ENCODE data around the gene FITM2. TPM values are rescaled to one million over a fixed set of nuclear protein-coding genes. Genes with fewer than 3 reads are reported as not detected.

The FITM2 gene
- total and polyA plus RNA-seq, 2 experiments from 2014 or later: 4.6 to 6.7 TPM

DNA sequence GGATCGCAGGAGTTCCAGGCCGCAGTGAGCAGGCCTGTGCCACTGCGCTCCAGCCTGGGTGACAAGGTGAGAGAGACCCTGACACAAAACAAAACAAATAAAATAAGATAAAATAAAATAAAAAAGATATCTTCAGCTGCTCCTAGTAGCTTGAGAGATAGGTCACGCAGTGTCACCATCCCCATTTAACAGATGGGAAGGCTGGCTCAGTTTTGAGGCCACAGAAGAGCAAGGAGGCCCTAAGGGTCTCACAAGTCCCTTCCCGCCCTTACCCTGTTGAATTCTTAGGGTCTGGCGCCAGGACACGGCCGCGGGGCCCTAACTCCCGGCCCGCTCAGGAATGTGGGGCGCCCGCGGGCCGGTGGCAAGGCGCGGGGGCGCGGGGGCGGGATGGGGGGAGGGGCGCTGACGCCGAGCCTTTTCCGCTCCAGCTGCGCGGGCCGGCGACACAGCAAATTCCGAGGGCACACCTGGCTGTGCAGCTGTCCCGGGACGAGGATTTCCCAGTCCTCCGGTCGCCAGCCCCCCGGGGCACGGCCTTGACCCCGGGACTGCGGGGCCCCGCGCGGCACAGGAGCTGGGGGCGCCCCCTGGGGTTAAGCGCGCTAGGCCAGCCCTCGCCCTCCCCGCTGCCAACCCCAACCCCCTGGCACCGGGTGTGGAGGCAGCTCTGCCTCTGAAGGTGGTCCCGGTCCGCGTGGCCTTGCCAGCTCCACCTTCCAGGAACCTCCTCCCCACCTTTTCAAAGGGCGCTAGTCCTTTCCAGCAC, 15.6 kb upstream of the FITM2 start:
- peaks cover 6% of the 10 kb centered on the region for H3K4me1 ChIP-seq (ENCODE audit: insufficient read depth)
- no peak overlapping the region for H3K4me3 ChIP-seq
- H3K9me3 ChIP-seq (ENCODE audit: low read depth): no peaks in the 10 kb centered on the region
- 71% methylated on average over 9 of the region's 50 CpGs for WGBS (ENCODE audit: low lambda C conversion rate, missing lambda C conversion rate)
- TF ChIP-seq, protein P1, sequence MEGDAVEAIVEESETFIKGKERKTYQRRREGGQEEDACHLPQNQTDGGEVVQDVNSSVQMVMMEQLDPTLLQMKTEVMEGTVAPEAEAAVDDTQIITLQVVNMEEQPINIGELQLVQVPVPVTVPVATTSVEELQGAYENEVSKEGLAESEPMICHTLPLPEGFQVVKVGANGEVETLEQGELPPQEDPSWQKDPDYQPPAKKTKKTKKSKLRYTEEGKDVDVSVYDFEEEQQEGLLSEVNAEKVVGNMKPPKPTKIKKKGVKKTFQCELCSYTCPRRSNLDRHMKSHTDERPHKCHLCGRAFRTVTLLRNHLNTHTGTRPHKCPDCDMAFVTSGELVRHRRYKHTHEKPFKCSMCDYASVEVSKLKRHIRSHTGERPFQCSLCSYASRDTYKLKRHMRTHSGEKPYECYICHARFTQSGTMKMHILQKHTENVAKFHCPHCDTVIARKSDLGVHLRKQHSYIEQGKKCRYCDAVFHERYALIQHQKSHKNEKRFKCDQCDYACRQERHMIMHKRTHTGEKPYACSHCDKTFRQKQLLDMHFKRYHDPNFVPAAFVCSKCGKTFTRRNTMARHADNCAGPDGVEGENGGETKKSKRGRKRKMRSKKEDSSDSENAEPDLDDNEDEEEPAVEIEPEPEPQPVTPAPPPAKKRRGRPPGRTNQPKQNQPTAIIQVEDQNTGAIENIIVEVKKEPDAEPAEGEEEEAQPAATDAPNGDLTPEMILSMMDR (IDR thresholded peaks at IDR 0.05; ENCODE audit: poor library complexity): no peak
- no peak for TF ChIP-seq EZH2 (IDR thresholded peaks at IDR 0.05; ENCODE audit: borderline replicate concordance)
- no peak for TF ChIP-seq EZH2phosphoT487 (IDR thresholded peaks at IDR 0.05; ENCODE audit: low read depth, severe bottlenecking, unreplicated experiment)
- peak; percentile 22 for DNase-seq (ENCODE audit: low spot score)
- no peaks in the 10 kb centered on the region for H3K9me2 ChIP-seq (replicated peaks; ENCODE audit: insufficient read depth)
- H3K27ac ChIP-seq: no peak overlapping the region
- H3K36me3 ChIP-seq (replicated peaks; ENCODE audit: insufficient read depth, low read depth): no peaks in the 10 kb centered on the region
- no peaks in the 10 kb centered on the region for H4K20me1 ChIP-seq (ENCODE audit: insufficient read depth, poor library complexity, severe bottlenecking)
- H3K27me3 ChIP-seq: no peaks in the 10 kb centered on the region
- no peaks in the 10 kb centered on the region for H3K79me2 ChIP-seq
- peak overlapping the region; percentile 60 for H2AFZ ChIP-seq
- H3K4me2 ChIP-seq: peak overlapping the region; percentile 77

DNA sequence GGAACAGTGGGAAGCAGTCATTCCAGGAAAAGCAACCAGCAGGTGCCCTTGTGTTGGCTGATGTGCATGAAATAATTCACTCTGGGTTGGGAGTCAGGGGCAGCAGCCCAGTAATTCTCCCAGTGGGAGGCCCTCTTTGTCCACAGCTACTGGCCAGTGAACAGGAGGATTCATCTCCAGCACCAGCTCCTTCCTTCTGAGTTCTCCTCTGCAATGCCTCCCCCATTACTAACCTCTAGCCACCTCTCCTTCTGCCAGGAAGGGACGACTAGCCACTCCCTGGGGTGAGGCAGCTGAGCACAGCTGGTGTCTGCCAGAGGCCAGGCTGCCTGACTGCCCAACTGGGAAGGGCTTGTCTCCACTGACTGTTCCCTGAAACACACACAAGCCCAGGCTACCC, 13.3 kb upstream of the FITM2 start:
- Histone ChIP-seq H3K9me3 (ENCODE audit: low read depth) (no peaks in the 10 kb centered on the region), H3K4me3 (no peak overlapping the region), H3K9me2 (replicated peaks; ENCODE audit: insufficient read depth) (no peaks in the 10 kb centered on the region), H2AFZ (no peak overlapping the region), H3K27me3 (no peaks in the 10 kb centered on the region), H3K4me1 (ENCODE audit: insufficient read depth) (peaks cover 6% of the 10 kb centered on the region), H3K27ac (no peak overlapping the region), H3K79me2 (no peaks in the 10 kb centered on the region), H3K36me3 (replicated peaks; ENCODE audit: insufficient read depth, low read depth) (no peaks in the 10 kb centered on the region), H4K20me1 (ENCODE audit: insufficient read depth, poor library complexity, severe bottlenecking) (no peaks in the 10 kb centered on the region), H3K4me2 (no peak overlapping the region)
- TF ChIP-seq, protein P1 (IDR thresholded peaks at IDR 0.05; ENCODE audit: poor library complexity): no peak
- 40% methylated on average over 1 of the region's 1 CpG for WGBS (ENCODE audit: low lambda C conversion rate, missing lambda C conversion rate)
- no peak for DNase-seq (ENCODE audit: low spot score)

DNA sequence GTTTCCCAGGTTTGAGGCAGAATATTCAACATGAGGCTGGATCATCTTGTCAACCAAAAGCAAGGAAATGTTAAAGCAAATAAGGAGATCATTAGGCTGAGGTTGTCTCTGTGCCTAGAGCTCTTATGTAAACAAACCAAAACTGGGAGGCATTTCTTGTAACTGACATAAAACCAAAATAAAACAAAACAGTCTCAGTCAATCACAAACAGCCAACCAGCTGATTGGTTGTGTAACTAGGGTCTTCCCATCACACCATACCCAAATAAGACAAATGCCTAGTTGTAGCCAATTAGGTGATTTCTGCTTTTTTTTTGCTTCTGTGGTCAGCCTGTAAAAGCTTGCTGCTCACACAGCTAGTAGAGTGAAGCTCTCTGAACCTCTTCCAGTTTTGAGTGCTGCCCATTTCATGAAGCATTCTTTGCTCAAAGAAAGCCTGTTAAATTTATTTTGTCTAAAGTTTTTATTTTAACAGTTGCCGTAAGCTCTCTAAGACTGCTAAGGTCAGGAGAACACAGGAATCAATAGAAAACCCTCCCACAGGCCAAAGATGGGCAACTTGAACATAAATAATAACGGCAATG, 8.9 kb upstream of the FITM2 start:
- no peaks in the 10 kb centered on the region for H3K27me3 ChIP-seq
- H3K4me1 ChIP-seq (ENCODE audit: insufficient read depth): no peaks in the 10 kb centered on the region
- no peaks in the 10 kb centered on the region for H3K9me3 ChIP-seq (ENCODE audit: low read depth)
- TF ChIP-seq, protein P1 (IDR thresholded peaks at IDR 0.05; ENCODE audit: poor library complexity): no peak
- TF ChIP-seq EZH2 (IDR thresholded peaks at IDR 0.05; ENCODE audit: borderline replicate concordance) (no peak), EZH2phosphoT487 (IDR thresholded peaks at IDR 0.05; ENCODE audit: low read depth, severe bottlenecking, unreplicated experiment) (no peak)
- no peaks in the 10 kb centered on the region for H3K9me2 ChIP-seq (replicated peaks; ENCODE audit: insufficient read depth)
- no peak overlapping the region for H3K4me2 ChIP-seq
- H4K20me1 ChIP-seq (ENCODE audit: insufficient read depth, poor library complexity, severe bottlenecking): no peaks in the 10 kb centered on the region
- H3K4me3 ChIP-seq: no peak overlapping the region
- H3K79me2 ChIP-seq: no peaks in the 10 kb centered on the region
- DNase-seq (ENCODE audit: low spot score): no peak
- no peak overlapping the region for H2AFZ ChIP-seq
- WGBS (ENCODE audit: low lambda C conversion rate, missing lambda C conversion rate): 91% methylated on average over 2 of the region's 2 CpGs
- H3K36me3 ChIP-seq (replicated peaks; ENCODE audit: insufficient read depth, low read depth): no peaks in the 10 kb centered on the region
- H3K27ac ChIP-seq: no peak overlapping the region

Measured in hepatocyte (in vitro differentiated cells).